ENCODE results near the gene KCNS1.

KCNS1 gene

DNA sequence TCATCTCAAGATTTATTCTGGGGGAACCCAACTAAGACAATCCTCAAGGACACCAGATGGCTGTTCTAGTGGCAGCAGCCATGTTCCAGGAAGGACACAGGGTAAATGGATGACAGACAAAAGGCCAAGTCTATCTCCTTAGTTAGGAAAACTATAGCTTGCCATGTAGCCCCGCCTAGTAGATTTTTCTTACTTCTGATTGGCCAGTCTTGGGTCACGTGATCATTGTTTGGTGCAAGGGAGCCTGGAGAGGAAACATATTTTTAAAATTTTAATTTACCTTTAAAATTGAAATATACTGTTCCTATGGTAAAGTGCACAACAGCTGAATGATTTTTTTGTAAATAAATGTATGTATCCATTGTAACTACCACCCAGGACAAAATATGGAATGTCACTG, 4.4 kb upstream of the KCNS1 start:
- DNase-seq = no peak

DNA sequence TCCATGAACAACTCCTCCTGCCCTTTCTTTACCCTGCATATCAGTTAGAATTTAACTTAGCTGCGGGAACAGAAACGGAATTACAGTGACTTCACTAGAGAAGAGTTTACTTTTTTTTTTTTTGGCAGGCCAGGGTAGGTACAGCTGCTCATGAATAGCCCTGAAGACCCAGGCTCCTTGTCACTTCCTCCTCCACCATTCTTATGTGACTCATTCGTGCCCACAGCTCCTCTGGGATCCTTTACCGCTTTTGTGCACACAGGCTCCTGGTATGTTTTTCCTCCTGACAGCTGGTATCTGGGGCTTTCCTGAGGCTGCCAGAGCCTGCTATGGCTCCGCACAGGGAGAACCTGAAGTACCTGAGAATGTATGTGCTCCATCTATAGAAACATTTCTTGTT, 3.9 kb upstream of the KCNS1 start:
- no peak for DNase-seq

DNA sequence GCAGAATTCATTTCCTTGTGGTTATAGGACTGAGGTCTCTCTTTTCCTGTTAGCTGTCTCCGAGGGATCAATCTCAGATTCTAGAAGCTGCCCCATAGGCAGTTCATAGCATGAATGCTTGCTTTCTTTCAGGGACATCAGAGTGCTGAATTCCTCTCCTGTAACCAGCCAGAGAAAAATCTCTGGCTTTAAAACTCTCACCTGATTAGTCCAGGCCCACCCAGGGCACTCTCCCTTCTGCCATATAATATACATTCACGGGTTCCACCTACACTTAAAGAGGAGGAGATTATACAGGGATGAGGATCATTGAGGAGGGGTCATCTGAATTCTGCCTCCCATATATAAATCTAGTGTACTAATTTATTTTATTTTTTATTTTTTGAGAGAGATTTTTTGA, 2.1 kb upstream of the KCNS1 start:
- no peak for DNase-seq

DNA sequence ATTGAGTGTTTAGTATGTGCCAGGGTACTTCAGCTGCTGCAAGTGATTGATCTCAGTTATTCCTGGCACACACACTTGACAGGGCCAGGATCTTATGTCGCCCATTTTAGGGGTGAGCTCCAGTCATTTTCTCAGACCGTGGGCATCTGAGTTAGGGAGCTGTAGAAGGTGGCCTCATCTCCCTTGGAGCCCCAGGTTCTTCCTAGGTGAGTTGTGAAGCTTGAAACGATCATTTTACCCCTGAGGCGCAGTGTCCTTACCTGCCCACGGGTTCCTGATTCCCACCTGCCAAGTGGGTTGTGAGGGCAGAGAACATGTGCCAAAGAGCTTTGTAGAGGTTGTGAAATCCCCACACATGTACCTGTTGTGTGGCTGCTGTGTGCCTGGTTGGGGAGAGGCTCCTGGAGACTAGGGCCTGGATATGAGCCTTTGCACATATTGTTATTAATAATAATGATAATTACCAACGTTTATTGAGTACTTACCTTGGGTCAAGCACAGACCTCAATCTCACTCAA, 465 bp upstream of the KCNS1 start:
- no peak for DNase-seq

DNA sequence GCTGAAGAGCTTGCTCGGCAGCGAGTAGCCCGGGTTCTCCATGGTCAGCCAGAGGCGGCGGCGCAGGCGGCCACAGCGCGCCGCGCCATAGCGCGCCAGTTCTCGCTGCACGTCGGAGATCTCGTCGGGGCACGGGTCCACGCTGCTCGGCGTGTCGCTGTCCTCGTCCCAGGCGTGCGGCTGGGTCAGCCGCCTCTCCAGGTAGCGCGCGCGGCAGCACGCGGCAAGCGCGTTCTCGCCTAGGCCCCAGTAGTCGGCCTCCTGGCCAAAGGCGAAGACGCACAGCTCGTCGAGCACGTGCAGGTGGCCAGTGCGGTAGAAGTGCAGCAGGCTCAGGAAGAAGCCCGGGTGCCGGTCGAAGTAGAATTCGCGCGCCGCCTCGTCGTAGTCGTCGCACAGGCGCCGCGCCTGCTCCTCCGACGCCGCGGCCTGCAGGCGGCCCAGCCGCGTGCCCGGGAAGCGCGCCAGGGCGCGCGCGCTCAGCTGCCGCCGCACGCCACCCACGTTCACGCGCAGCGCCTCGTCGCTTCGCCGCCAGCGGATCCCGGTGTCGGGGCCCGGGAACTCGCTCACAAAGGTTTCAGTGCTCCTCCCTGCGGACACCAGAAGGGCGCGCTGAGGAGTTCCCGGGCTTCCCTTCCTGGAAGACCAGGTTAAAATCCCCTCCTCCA, 2.7 kb downstream of the KCNS1 start:
- no peak for DNase-seq

DNA sequence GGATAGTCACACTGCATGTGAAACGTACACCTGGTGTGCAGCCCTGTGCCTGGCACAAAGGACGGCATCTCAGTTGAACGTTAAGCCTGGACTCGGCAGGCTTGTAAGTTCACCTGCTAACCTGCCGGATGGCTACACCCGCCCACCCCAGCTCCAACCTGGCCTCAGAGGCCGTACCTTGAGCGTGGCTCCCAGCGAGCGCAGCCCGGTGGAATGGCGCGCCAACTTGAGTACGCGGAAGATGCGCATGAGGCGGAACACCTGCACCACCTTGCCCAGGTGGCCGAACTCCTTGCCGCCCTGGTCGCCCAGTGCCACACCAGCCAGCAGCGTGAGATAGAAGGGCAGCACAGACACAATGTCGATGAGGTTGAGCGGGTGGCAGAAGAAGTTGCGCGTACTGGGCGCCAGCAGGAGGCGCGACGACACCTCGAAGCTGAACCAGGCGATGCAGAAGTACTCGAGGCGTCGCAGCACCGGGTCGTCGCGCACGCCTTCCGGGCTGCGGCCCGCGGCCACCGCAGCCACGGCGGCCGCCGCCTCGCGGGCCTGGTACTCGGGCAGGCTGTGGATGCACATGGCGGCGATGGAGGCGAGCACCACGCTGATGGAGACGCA, 3.3 kb downstream of the KCNS1 start:
- peak; percentile 36 for DNase-seq

DNA sequence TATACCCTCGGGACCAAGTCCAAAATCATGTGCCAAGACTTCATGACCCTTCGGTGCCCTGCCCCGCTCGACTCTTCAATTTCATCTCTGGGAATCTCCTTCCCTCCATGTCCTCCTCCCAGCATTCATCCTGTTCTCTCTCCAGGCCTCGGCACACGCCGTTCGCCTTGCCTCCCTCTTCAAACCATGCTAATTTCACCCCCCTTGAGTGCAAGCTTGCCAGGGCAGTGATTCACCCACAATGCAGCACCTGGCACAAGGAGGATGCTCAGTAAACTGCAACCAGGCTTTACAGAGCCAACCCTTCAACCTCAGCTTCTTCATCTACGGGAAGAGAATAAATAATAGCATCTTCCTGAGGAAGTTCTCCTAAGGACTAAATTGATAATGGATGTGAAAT, 4.1 kb downstream of the KCNS1 start:
- DNase-seq = no peak

DNA sequence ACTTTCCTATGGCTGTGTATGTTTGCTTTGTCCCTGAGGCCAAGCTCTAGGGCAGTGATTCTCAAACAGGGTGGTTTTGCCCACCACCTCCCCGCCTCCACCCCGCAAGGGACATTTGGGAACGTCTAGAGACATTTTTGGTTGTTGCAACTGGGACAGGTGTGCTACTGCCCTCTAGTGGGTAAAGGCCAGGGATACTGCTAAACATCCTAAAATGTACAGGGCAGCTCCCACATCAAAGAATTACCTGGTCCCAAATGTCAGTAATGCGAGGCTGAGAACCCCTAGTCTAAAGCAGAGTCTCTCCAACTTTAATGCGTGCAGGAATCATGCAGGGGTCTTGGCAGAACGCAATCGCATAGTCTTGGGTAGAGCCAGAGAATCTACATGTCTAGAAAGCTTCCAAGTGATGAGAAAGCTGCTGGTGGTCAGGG, 5.1 kb downstream of the KCNS1 start:
- DNase-seq = peak; percentile 51

DNA sequence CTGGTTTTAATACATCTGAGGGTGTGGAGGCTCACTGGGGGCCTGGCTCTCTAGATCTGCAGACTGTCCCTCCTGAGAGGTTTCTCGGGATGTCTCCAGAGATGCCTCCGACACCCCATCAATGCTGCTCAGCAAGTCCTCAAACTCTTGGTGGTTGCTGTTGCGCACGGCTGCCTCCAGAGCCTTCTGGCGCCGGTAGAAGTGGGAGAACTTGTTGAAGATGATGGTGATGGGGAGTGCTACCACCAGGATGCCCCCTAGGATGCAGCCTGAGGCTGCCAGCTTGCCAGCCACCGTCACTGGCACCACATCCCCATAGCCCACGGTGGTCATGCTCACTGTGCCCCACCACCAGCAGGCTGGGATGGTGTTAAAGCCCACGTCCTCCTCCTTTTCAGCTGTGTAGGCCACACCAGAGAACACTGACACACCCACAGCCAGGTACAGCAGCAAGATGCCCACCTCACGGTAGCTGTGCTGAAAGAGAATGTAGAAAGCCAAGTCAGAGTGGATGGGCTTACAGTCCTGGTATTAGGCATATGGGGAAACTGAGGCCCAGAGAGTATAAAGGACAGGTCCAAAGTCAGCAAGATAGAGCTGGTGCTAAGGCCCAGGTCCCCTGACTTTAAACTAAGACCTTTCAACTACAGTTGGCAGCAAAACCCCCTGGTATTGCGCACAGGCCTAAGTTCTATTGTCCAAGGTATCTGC, 5.9 kb downstream of the KCNS1 start:
- no peak for DNase-seq

DNA sequence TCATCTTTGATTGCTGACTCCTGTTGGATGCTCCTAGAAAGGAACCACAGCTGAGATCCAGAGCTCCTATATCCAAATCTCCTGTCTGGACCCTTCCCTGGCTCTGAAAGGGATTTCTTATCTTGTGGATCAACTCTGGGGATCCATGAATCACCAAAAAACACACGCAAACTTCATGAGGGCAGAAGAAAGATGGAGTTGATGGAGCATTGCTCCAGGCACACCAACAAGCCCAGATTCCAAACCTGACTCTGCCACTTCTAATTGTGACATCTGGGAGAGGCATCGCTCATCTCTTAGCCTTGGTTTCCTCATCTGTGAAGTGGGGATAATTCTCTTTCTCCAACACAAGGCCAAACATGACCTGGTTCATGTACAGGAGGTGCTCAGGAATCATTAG, 6.7 kb downstream of the KCNS1 start:
- DNase-seq = no peak

DNA sequence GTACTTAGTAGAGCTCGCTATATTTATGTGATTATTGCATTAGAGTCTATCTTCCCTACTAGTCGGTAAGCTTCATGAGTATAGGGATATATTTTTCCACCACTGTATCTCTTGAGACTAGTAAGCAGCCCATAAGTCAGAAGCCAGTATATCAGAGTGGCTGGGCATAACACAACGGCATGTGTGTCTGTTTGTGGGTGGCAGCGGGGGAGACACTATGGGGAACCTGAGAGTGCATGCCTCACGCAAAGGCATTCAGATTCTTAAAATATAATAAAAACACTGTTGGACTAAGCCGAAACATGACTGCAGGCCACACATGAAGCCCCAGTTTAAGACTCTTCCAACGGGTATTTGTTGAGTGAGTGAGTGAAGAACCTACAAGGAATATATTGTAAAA, 8.0 kb downstream of the KCNS1 start:
- no peak for DNase-seq

DNA sequence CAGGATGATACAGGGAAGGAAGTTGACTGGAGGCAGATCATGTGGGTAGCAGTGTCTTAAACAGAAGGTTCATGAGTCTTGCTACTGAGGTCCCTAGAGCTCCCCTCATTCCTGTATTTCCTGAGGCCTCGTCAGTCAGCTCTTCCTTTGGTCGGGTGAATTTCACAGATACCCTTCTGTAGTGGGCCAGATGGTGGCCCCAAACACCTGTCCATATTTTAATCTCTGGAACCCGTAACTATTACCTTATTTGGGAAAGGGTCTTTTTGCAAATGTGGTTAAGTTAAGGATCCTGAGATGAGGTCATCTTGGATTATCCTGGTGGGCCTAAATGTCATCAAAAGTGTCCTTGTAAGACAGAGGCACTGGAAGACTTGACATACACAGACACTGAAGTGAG, 9.6 kb downstream of the KCNS1 start:
- no peak for DNase-seq

DNA sequence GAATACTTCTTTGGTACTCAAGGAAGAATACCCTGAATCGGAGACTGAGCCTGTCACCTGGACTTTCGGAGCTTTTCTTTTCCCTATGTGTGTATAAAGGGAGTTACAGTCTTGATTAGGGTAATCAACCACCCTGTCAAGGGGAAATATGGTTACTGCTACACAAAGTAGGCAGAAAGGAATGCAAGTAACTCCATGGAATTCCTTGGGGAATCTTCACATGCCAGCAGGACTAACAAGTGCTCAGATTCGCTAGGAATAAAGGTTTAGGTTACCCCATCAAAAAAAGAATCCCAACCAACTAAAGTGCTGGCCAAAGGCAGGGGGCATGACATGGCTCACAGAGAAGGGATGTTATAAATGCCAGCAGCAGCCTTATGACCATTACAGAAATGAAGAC, 10.4 kb downstream of the KCNS1 start:
- no peak for DNase-seq

DNA sequence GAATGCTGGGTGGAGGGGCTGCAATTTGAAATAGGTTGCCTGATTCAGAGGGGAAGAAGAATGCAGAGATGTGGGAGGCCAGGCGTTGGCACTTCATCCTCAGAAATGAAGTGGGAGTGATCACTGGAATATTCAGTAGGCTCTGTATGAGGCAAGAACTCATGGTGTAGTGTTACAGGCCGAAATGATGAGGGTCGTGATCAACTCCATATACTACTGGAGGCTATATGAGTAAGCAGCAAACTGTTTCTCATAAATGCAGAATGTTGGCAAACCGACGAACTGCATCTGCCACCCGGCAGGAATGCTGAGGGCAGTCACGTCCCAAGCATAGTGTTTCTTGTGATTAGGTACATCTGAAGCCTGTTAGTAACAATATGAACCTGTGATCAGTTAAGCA, 12.7 kb downstream of the KCNS1 start:
- DNase-seq = no peak

DNA sequence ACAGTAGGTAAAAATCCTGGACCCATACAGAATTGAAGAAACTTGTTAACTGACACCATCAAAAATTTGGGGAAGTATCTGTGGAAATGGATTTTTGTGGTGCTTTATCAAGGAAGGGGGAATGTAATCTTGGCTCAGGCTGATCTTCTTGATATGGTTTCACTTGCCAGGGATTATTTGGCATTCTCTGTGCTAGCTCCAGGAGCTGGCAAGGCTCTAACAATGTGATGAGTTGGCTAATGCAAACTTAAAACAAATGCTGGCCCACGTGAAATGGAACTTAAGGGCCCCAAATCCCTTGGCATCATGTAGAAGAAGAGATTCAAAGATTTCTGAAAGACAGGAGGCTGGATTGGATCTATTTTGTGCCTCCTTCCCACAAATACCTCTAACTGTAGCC, 13.1 kb downstream of the KCNS1 start:
- no peak for DNase-seq

DNA sequence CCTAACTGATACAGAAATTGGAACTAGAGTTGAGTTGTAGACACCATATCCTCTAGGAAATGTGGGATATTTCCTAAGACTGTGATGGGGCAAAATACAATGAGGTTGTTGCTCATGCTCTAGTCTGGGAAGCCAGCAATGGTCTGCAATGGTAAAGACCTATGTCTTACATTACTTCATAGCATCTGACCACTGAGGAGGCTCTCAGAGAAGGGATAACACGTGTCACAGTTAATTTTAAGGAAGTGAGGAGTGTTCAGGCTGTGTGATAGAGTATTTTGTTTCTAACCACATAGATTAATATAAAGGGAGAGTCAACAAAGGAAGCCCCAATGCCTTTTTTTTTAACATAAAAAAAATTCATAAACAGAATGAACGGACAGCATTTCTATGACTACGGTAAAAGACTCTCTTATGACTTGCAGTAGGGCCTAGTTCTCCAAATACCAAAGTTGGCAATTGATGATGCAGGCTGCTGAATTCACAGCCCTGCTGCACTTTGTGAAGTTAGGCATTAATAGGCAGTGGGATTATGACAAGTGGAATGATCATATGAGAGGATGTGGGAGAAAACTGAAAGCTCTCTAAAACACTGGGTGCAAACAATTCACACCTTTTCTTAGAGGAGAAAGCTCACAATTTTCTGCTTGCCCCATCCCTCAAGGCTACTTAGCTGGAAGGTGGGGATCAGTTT, 13.7 kb downstream of the KCNS1 start:
- DNase-seq = no peak

DNA sequence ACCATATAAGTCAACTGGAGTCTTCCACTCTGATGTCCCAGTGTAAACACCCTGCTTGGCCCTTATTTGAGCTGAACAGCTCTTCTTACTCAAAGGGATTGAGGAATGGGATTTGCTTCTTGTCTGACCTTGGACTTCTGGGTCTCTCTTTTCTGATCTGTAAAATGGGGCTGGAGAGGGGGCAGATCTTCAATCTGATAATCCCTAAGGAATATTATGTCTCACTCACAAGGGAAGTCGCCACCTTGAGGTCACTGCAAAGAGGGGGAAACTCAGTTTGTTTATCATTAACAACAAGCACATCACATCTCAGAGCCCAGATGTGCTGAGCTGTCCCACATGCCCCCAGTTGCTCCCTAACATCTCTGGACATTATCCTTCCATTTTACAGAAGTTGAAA, 15.1 kb downstream of the KCNS1 start:
- DNase-seq = no peak

DNA sequence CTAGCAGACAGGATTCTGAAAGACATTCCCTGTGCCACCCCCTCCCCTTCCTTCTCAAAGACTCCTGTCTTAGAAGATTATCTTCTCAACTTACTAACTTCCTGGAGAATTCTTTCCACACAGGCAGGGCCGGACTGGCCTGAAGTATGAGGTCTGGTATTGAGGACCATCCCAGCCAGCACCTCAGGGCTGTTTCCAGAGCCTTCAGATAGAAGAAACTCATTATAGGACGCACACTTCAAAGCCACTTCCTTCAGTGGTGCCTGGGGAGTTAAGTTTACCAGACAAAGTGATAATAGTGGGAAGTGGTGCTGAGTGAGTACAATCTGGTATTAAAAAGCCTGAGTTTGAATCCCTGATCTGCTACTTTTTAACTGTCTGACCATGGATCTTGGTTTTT, 15.6 kb downstream of the KCNS1 start:
- DNase-seq = no peak

DNA sequence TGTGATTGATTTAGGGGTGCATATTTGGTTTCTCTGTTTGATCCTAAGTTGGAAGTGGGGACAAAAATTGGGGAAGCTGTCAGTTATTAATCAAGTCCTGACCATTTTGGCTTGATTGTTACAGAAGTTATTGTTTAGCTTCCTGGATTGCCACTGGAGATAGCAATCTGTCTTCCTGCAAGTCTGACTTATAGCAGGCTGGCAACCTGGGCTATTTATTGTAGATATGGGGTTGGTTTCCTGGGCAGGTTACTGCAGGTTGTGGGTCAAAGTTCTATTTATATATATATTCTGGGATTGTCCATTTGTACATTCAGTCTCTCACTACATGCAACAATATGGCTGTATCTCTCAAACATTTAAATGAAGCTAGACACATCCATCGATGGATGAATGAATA, 17.8 kb downstream of the KCNS1 start:
- DNase-seq = no peak

DNA sequence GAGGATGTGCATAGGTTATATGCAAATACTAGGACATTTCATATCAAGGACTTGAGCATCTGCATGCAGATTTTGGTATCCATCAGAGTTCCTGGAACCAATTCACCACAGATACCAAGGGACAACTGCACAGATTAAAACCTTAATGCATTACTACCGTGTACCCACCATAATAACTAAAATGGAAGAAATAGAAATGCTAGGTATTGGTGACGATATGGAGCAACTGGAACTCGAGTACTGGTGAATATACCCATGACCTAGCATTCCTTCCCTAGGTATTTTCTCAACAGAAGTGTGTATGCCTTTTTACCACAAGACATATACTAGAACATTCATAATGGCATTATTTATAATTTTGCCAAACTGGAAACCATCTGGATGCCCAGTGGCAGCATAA, 18.5 kb downstream of the KCNS1 start:
- DNase-seq = no peak

DNA sequence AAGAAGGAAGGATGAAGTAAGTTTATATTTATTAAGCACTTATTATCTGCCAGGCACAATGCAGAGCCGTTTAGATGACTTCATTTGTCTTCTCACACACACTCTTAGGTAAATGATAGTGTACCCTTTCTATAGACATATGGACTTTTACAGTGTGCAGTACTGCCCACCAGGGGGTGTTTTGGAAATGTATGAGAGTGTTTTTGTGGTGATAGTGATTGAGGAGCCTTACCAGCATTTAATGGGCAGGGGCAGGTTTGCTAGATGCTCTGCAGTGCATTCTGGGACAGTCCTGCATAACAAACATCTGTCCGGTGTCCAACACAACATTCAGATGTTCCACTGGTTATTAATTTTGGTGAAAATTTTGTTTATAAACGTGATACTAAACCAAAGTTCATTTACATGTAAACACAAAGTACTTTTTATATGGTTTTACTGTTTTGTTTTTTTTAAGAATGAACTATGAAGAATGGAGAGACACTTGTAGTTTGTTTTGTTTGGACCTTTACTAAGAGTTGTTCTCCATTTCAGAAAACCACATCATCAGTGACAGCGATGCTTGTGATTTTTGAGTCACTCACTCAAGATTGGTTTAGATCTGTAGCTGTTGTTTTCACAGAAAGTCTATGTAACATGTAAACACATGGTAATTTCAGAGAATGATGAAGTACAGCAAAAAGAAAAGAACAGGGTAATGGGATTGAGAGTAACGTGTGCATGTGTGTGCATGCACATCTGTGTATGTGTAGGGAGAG, 19.9 kb downstream of the KCNS1 start:
- DNase-seq = no peak

DNA sequence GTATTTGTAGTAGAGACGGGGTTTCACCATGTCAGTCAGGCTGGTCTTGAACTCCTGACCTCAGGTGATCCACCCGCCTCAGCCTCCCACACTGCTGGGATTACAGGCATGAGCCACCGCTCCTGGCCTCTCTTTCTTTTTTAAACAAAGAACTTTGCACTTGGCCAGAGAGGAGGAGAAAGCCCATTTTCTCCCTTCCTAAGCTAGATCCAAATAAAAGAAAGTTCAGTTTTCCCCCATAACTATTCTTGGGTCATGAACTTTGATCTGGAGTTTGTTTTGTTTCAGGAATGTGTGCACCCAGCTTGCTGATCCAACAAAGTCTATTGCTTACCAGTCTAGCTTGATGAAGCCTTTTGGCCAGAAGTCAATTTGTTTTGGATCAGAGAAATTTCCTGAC, 23.4 kb downstream of the KCNS1 start:
- DNase-seq = no peak

DNA sequence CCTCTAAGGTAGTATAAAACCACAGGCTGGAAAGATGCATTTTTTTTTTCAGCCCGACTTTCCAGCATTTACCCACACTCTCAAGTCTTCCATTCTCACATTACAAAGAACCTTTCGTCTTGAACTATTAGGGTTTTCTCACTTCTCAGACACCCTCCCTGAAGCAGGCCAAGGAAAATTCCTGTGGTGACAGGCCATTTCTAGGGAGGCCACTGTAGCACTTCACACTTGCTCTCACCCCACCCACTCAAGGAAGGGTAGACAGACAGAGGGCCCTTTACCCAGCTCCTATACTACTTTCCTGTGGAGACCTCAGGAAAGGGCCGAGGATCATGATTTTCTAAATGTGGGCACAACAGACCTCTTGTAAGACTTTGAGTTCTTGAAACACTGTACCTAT, 27.7 kb downstream of the KCNS1 start:
- DNase-seq = no peak

Measured in activated CD4-positive, alpha-beta T cell treated with anti-CD3 and anti-CD28 coated beads, Interleukin-2, amount 50 U/mL, for 1 hour (primary cell).